Activated T-helper 1 cell treated with anti-CD3 and anti-CD28 coated beads, Interleukin-12 subunit alpha, Interleukin-12 subunit beta, Interleukin-2, Interleukin-4 antibody, amounts not matched to agents 30 ng/mL and 10 ng/mL and 1 ng/mL, durations not matched to agents 14 hours and 24 hours and 36 hours (primary cell): ENCODE data around the gene GRID1. TPM values are rescaled to one million over a fixed set of nuclear protein-coding genes. Genes with fewer than 3 reads are reported as not detected.

ENCODE experiments used
- DNase-seq: peaks from one replicate; pipeline ENCODE4 v3.0.0; 2021; ENCODE audit warnings: low spot score
- H3K27ac Mint-ChIP-seq: one replicate; pipeline ENCODE4 v1.8.0; 2021; ENCODE audit warnings: mild to moderate bottlenecking, mixed read lengths
- H3K27me3 Mint-ChIP-seq: one replicate; pipeline ENCODE4 v1.8.0; 2022; ENCODE audit warnings: mild to moderate bottlenecking, moderate library complexity, mixed read lengths; ENCODE audit not compliant: insufficient read depth
- H3K36me3 Mint-ChIP-seq: one replicate; pipeline ENCODE4 v1.8.0; 2021; ENCODE audit warnings: low read depth, mixed read lengths
- H3K4me1 Mint-ChIP-seq: one replicate; pipeline ENCODE4 v1.8.0; 2021; ENCODE audit warnings: low read depth, mixed read lengths
- H3K4me3 Mint-ChIP-seq: one replicate; pipeline ENCODE4 v1.8.0; 2021; ENCODE audit warnings: mild to moderate bottlenecking, moderate library complexity, mixed read lengths
- H3K9me3 Mint-ChIP-seq: one replicate; pipeline ENCODE4 v1.8.0; 2021; ENCODE audit warnings: mixed read lengths
- intact Hi-C: fragments of 100-400 bp; cut with micrococcal nuclease; formaldehyde crosslinking; loops from one replicate; pipeline ENCODE4 v1.15.1; 2024
- total RNA-seq: library from RNA; stranded (reverse); gene quantifications from 2 replicates; pipeline ENCODE4 v1.2.3, GENCODE V29; 2022

The GRID1 gene
- total RNA-seq, 1 donor from 2014 or later: not detected

GRCh38 chr10:85611093-85611740, 755.4 kb downstream of the GRID1 start:
- H3K27ac Mint-ChIP-seq: no peak overlapping the region
- H3K27me3 Mint-ChIP-seq: peaks cover 28% of the 10 kb centered on the region
- H3K36me3 Mint-ChIP-seq: no peaks in the 10 kb centered on the region
- intact Hi-C loops: no loop called here
- no peak overlapping the region for H3K4me3 Mint-ChIP-seq
- no peaks in the 10 kb centered on the region for H3K9me3 Mint-ChIP-seq
- no peak for DNase-seq
- H3K4me1 Mint-ChIP-seq: peaks cover 36% of the 10 kb centered on the region

- intact Hi-C loops: no loop called here
- Mint-ChIP-seq H3K4me1 (peaks cover 36% of the 10 kb centered on the region), H3K9me3 (no peaks in the 10 kb centered on the region), H3K27ac (no peak overlapping the region), H3K27me3 (peaks cover 30% of the 10 kb centered on the region), H3K36me3 (no peaks in the 10 kb centered on the region), H3K4me3 (no peak overlapping the region)
- no peak for DNase-seq
Observed at GRCh38 chr10:85610381-85611092, 756.1 kb downstream of the GRID1 start.

DNA sequence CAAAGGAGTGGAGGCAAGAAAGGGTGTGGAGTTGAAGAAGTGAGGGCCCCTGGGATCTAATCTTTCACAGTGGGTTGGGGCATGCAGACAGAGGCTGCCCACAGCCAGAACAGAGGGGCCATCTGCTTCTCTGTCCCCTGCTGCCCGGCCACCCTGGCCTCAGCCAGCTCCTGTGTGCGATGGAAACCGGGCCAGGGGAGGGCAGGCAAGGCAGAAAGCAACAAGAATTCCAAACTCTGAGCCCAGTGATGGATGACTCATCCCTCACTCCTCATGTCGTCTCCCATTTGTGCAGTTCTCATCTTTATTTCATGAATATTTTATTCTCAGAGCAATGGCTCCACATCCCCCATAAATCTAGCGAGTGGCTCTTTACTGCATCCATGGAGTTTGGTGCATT, 757.1 kb downstream of the GRID1 start:
- Mint-ChIP-seq H3K9me3 (no peaks in the 10 kb centered on the region), H3K36me3 (no peaks in the 10 kb centered on the region), H3K4me3 (no peak overlapping the region), H3K27ac (no peak overlapping the region), H3K27me3 (peaks cover 35% of the 10 kb centered on the region), H3K4me1 (peaks cover 31% of the 10 kb centered on the region)
- intact Hi-C loops: no loop called here
- no peak for DNase-seq

DNA sequence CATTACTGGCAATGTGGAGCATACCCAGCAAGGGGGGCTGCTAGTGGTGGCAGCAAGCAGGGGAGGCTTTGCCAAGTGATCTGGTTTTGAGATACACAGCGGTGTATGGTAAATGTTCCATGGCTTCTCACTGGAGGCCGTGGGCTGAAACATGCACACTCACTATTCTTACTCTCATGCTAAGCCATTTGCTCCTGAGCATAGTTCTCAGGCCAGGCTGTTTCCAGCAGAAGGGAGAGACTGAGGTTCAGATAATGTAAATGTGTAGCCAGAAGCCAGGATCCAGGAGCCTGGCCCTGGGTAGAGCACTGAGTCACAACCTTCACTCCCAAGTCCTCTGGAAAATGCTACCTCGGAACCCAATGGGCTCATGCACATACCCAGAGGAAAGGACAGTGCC, 757.9 kb downstream of the GRID1 start:
- Mint-ChIP-seq H3K4me3 (no peak overlapping the region), H3K9me3 (no peaks in the 10 kb centered on the region), H3K4me1 (peaks cover 28% of the 10 kb centered on the region), H3K36me3 (no peaks in the 10 kb centered on the region), H3K27me3 (peaks cover 34% of the 10 kb centered on the region), H3K27ac (no peak overlapping the region)
- intact Hi-C loops: no loop called here
- no peak for DNase-seq

DNA sequence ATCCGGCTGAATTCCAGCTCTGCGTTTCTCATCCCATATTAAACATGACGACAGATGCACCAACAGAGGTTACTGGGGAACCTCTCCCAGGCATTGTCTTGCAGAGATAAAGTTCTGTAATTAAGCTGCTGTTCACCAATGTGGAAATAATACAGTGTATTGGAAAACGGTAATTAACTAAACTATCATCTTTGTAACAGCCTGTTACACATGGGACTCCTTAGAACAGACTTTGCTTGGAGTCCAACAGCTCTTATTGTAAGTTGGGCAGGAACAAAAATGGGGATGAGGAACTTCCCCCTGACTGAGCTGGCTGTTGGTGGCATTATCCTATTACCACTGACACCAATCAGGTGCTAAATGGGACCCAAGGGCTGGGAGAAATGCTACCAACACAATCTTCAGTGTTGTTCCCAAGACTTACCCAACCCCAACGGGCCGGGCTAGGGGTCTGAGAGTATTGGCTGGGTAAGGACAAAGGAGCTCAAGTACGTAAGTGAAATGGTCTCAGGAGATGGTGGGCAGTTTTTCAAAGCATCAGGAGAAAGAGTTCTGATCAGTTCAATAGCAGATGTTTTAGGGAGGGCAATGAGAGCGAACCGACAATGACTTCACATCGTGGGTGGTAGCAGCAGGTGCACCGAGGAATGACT, 759.4 kb downstream of the GRID1 start:
- no peak for DNase-seq
- no peak overlapping the region for H3K4me3 Mint-ChIP-seq
- no peaks in the 10 kb centered on the region for H3K9me3 Mint-ChIP-seq
- H3K36me3 Mint-ChIP-seq: no peaks in the 10 kb centered on the region
- H3K27ac Mint-ChIP-seq: no peak overlapping the region
- H3K4me1 Mint-ChIP-seq: peaks cover 26% of the 10 kb centered on the region
- H3K27me3 Mint-ChIP-seq: peaks cover 35% of the 10 kb centered on the region
- intact Hi-C loops: no loop called here

GRCh38 chr10:85606401-85606800, 760.2 kb downstream of the GRID1 start:
- Mint-ChIP-seq H3K36me3 (no peaks in the 10 kb centered on the region), H3K4me3 (no peak overlapping the region), H3K4me1 (peaks cover 18% of the 10 kb centered on the region), H3K9me3 (no peaks in the 10 kb centered on the region), H3K27ac (no peak overlapping the region), H3K27me3 (peaks cover 35% of the 10 kb centered on the region)
- no peak for DNase-seq
- intact Hi-C loops: no loop called here

GRCh38 chr10:85604884-85605283, 761.7 kb downstream of the GRID1 start:
- Mint-ChIP-seq H3K27me3 (peaks cover 29% of the 10 kb centered on the region), H3K4me1 (peaks cover 17% of the 10 kb centered on the region), H3K36me3 (no peaks in the 10 kb centered on the region), H3K4me3 (no peak overlapping the region), H3K9me3 (no peaks in the 10 kb centered on the region), H3K27ac (no peak overlapping the region)
- intact Hi-C loops: no loop called here
- no peak for DNase-seq

- no peak overlapping the region for H3K4me3 Mint-ChIP-seq
- DNase-seq: no peak
- H3K4me1 Mint-ChIP-seq: peaks cover 17% of the 10 kb centered on the region
- no peaks in the 10 kb centered on the region for H3K36me3 Mint-ChIP-seq
- intact Hi-C loops: no loop called here
- H3K27me3 Mint-ChIP-seq: peaks cover 29% of the 10 kb centered on the region
- no peak overlapping the region for H3K27ac Mint-ChIP-seq
- H3K9me3 Mint-ChIP-seq: no peaks in the 10 kb centered on the region
Observed at GRCh38 chr10:85604136-85604725, 762.4 kb downstream of the GRID1 start.

DNA sequence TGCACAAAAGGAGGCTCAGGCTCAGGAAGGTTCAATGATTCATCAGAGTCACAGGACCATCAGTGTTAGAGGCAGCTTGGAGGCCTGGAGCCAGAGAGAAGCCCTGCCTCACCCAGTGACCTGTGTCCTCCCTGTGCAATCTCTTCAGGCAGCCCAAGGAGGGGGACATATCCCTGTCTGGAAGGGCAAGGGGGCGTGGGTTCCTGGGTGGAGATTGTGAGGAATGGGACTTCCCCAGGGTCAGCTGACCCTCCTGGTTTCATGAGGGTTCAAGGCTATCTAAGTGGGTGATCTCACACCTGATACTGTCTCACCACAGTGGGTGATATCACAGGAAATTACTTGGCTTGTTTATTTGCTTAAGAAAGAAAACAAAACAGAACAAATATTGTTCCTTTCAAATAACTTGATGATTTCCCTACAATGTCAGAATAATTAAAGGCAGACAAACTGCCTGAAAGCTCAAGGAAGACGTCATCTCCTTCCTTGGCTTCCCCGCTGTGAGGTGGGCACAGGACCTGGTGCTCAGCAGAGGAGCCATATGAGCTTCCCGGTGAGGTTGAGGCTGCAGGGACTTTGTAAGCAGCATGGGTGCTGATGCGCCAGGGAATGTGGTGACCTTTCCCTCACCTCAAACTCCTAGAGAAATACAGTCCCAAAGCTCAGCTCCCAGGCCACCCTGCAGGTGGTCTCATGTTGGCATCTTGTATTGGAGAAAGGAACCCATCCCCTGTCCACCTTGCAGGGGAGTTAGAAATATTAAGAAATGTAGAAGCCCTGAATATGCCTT, 763.2 kb downstream of the GRID1 start:
- no peaks in the 10 kb centered on the region for H3K36me3 Mint-ChIP-seq
- H3K9me3 Mint-ChIP-seq: no peaks in the 10 kb centered on the region
- H3K4me1 Mint-ChIP-seq: peaks cover 17% of the 10 kb centered on the region
- DNase-seq: no peak
- no peak overlapping the region for H3K27ac Mint-ChIP-seq
- H3K27me3 Mint-ChIP-seq: peaks cover 26% of the 10 kb centered on the region
- intact Hi-C loops: no loop called here
- no peak overlapping the region for H3K4me3 Mint-ChIP-seq

GRCh38 chr10:85602713-85603112, 763.9 kb downstream of the GRID1 start:
- no peak for DNase-seq
- no peak overlapping the region for H3K27ac Mint-ChIP-seq
- H3K4me3 Mint-ChIP-seq: no peak overlapping the region
- H3K36me3 Mint-ChIP-seq: no peaks in the 10 kb centered on the region
- peaks cover 21% of the 10 kb centered on the region for H3K27me3 Mint-ChIP-seq
- peaks cover 17% of the 10 kb centered on the region for H3K4me1 Mint-ChIP-seq
- H3K9me3 Mint-ChIP-seq: no peaks in the 10 kb centered on the region
- intact Hi-C loops: no loop called here

DNA sequence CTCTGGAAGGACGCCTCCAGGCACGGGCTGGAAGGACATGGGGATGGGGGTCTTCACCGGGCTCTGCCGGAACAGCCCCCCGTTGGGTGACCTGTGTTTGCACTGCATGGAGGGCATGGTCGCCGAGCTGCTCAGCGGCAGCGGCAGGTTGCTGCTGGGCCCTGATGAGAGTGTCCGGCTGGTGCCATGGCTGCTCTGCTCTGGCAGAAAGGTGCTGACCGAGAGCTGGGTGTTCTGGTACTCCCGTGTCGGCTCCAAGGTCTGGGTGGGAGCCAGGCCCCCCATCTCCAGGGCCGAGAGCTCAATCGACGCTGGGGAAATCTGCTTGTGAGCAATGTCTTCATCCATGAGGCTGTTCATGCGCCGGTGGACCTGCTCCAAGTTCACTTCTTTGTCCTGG, 764.3 kb downstream of the GRID1 start:
- Mint-ChIP-seq H3K36me3 (no peaks in the 10 kb centered on the region), H3K4me3 (no peak overlapping the region), H3K27me3 (peaks cover 19% of the 10 kb centered on the region), H3K9me3 (no peaks in the 10 kb centered on the region), H3K27ac (no peak overlapping the region), H3K4me1 (peaks cover 17% of the 10 kb centered on the region)
- intact Hi-C loops: no loop called here
- DNase-seq: no peak

- Mint-ChIP-seq H3K36me3 (no peaks in the 10 kb centered on the region), H3K27me3 (peaks cover 15% of the 10 kb centered on the region), H3K9me3 (no peaks in the 10 kb centered on the region), H3K4me1 (peaks cover 17% of the 10 kb centered on the region), H3K4me3 (no peak overlapping the region), H3K27ac (no peak overlapping the region)
- intact Hi-C loops: no loop called here
- DNase-seq: no peak
Observed at GRCh38 chr10:85601526-85601925, 765.1 kb downstream of the GRID1 start.
